GM12878 (cell line): ENCODE results near the gene MIA2. TPM values are rescaled to one million over a fixed set of nuclear protein-coding genes. Genes with fewer than 3 reads are reported as not detected.

Experiments
- ATAC-seq: fragments of 200-7000 bp; cut with Tn5 transposase; 3 replicates; pipeline ENCODE4 v1.9.1; 2020; ENCODE audit warnings: mild to moderate bottlenecking, moderate library complexity
- BruUV-seq: library from RNA; stranded (reverse); fragments of 400-500 nt; replicated peaks from 2 replicates; lab custom pipeline; 2021; lab: Mats Ljungman, UMichigan
- CTCF ChIA-PET: fragments of 300-600 bp; sonication (Branson Sonifier 250); formaldehyde crosslinking; extraction: SDS; loops from one replicate; lab custom pipeline; 2021; ENCODE audit warnings: inconsistent platforms; lab: Yijun Ruan, JAX
- POLR2A ChIA-PET: fragments of 350-600 bp; formaldehyde crosslinking; extraction: SDS; loops from one replicate; lab custom pipeline; 2021; ENCODE audit warnings: inconsistent platforms; lab: Charles Lee
- RAD21 ChIA-PET: fragments of 300-600 bp; sonication (Branson Sonifier 250); formaldehyde crosslinking; loops from one replicate; lab custom pipeline; 2023; ENCODE audit warnings: antibody characterized with exemption; ENCODE audit not compliant: unreplicated experiment; lab: Charles Lee
- SMC1A ChIA-PET: fragments of 300-600 bp; sonication (Branson Sonifier 250); formaldehyde crosslinking; loops from one replicate; lab custom pipeline; 2023; ENCODE audit not compliant: unreplicated experiment, uncharacterized antibody; lab: Charles Lee
- DNase-seq: peaks from one replicate; pipeline ENCODE4 v3.0.0-alpha.2; 2011; ENCODE audit warnings: low read depth, low spot score
- FAIRE-seq: peaks from 3 replicates; lab custom pipeline; 2011; peaks lifted over from hg19 to GRCh38; lab: Jason Lieb, UNC
- H2AFZ ChIP-seq: 2 replicates; pipeline ENCODE4 v1.6.0; 2011; ENCODE audit warnings: low read depth, low read length, control low read depth; ENCODE audit not compliant: control insufficient read depth
- H3K27ac ChIP-seq: 2 replicates; pipeline ENCODE4 v1.5.1; 2011; ENCODE audit warnings: control low read depth; ENCODE audit not compliant: control insufficient read depth, insufficient read depth
- H3K27me3 ChIP-seq, 2 experiments: replicated peaks in 1 of 2; 2 replicates each; pipeline versions ENCODE4 v1.6.0 to v1.6.1; 2011; ENCODE audit warnings: low read length in 1 of 2; ENCODE audit not compliant: control insufficient read depth in 2 of 2, insufficient read depth in 2 of 2
- H3K36me3 ChIP-seq, 2 experiments: 2 replicates each; pipeline ENCODE4 v1.5.1; 2011; ENCODE audit warnings: low read length in 1 of 2; ENCODE audit not compliant: control insufficient read depth in 2 of 2, insufficient read depth in 2 of 2
- H3K4me1 ChIP-seq: 2 replicates; pipeline ENCODE4 v1.6.1; 2011; ENCODE audit warnings: mild to moderate bottlenecking, low read length, moderate library complexity, mixed read lengths; ENCODE audit not compliant: control insufficient read depth, insufficient read depth
- H3K4me2 ChIP-seq: 2 replicates; pipeline ENCODE4 v1.6.0; 2011; ENCODE audit warnings: control low read depth; ENCODE audit not compliant: control insufficient read depth, insufficient read depth
- H3K4me3 ChIP-seq: fragments of 200-600 bp; sonication (generic); 2 replicates; pipeline ENCODE4 v1.5.1; 2016
- H3K79me2 ChIP-seq: 2 replicates; pipeline ENCODE4 v1.6.0; 2011; ENCODE audit warnings: low read length; ENCODE audit not compliant: control insufficient read depth, insufficient read depth
- H3K9ac ChIP-seq: 2 replicates; pipeline ENCODE4 v1.8.0; 2011; ENCODE audit warnings: low read length, control low read depth, mixed read lengths; ENCODE audit not compliant: control insufficient read depth, insufficient read depth
- H3K9me3 ChIP-seq: replicated peaks from 3 replicates; pipeline ENCODE4 v1.5.1; 2011; ENCODE audit warnings: mild to moderate bottlenecking, low read length; ENCODE audit not compliant: control insufficient read depth, insufficient read depth
- H4K20me1 ChIP-seq: 2 replicates; pipeline ENCODE4 v1.6.0; 2011; ENCODE audit not compliant: control insufficient read depth, insufficient read depth
- CBX5 ChIP-seq: sonication (generic); IDR thresholded peaks from 2 replicates; pipeline ENCODE4 v1.6.1; 2016; ENCODE audit warnings: low read depth, moderate library complexity, mild to moderate bottlenecking, inconsistent platforms
- DPF2 ChIP-seq: fragments of 450-650 bp; IDR thresholded peaks from 2 replicates; pipeline ENCODE4 v1.6.1; 2017; ENCODE audit warnings: mild to moderate bottlenecking
- SMARCA5 ChIP-seq: fragments of 450-650 bp; IDR thresholded peaks from 2 replicates; pipeline ENCODE4 v1.6.1; 2017; ENCODE audit warnings: mild to moderate bottlenecking
- TCF3 ChIP-seq: IDR thresholded peaks from 2 replicates; pipeline ENCODE4 v1.6.1; 2012; ENCODE audit warnings: low read depth, mild to moderate bottlenecking, low read length, borderline replicate concordance; ENCODE audit not compliant: insufficient read depth
- USF1 ChIP-seq: IDR thresholded peaks from 2 replicates; pipeline ENCODE4 v1.6.1; 2011; ENCODE audit warnings: borderline replicate concordance, low read depth, mild to moderate bottlenecking, moderate library complexity, mixed read lengths, low read length; ENCODE audit not compliant: insufficient read depth; ENCODE audit errors: extremely low read length
- WRNIP1 ChIP-seq: IDR thresholded peaks from 2 replicates; pipeline ENCODE4 v1.6.1; 2011; ENCODE audit warnings: low read depth, low read length, improper control_type of control experiment, borderline replicate concordance
- ZBTB33 ChIP-seq: fragments of 450-650 bp; IDR thresholded peaks from 2 replicates; pipeline ENCODE4 v1.6.1; 2017; ENCODE audit warnings: mild to moderate bottlenecking
- ZNF384 ChIP-seq: IDR thresholded peaks from 2 replicates; pipeline ENCODE4 v1.6.1; 2012; ENCODE audit warnings: low read depth, mild to moderate bottlenecking, low read length, improper control_type of control experiment, borderline replicate concordance
- WGBS: methylation state at CpG from one replicate; pipeline ENCODE4 v1.1.6; 2016; ENCODE audit warnings: low lambda C conversion rate; ENCODE audit not compliant: insufficient replicate concordance, insufficient coverage; ENCODE audit errors: missing lambda C conversion rate; 5-methylcytosine and 5-hydroxymethylcytosine counted together
- in situ Hi-C: fragments of 300-500 bp; cut with MboI; formaldehyde crosslinking; loops from 9 replicates; pipeline ENCODE4 v1.14.3; 2018; ENCODE audit warnings: mixed read lengths
- intact Hi-C: fragments of 100-400 bp; cut with micrococcal nuclease; formaldehyde crosslinking; loops from one replicate; pipeline ENCODE4 v1.14.2; 2022; ENCODE audit not compliant: unreplicated experiment
- polyA plus RNA-seq, 11 experiments: library from polyadenylated mRNA; depleted of rRNA in 4 of 11; unstranded in 6 of 11; stranded (reverse) in 5 of 11; fragments of >200 nt; fragmentation: Nextera tagmentation in 4 of 11; fragmentation: Illumina TruSeq in 1 of 11; extraction: Ambion mirVana in 4 of 11; extraction: Trizol in 1 of 11; gene quantifications; 1 replicate in 1 of 11; 2 replicates in 10 of 11; pipeline versions ENCODE4 v1.2.1 to v1.2.3, GENCODE V29; 2011 to 2016; ENCODE audit warnings: inconsistent platforms in 2 of 11, missing spikeins in 2 of 11, low read depth in 1 of 11
- total RNA-seq, 4 experiments: library from RNA; depleted of rRNA in 3 of 4; stranded (reverse); fragments of >200 nt in 3 of 4; fragmentation: Illumina TruSeq in 1 of 4; extraction: Trizol in 1 of 4; gene quantifications; 2 replicates each; pipeline versions ENCODE4 v1.2.1 to v1.2.3, GENCODE V29; 2013 to 2021
- TF ChIP-seq, protein P1 (sequence below): fragments of 450-650 bp; IDR thresholded peaks from 2 replicates; pipeline ENCODE4 v1.6.1; 2016; ENCODE audit warnings: mild to moderate bottlenecking

Gene MIA2
- total and polyA plus RNA-seq, 10 of the 15 experiments (the other 5 are each of a cell fraction or from before 2014, with no cell fraction given), result 6.3 to 36.8 (median 17.1) TPM

DNA sequence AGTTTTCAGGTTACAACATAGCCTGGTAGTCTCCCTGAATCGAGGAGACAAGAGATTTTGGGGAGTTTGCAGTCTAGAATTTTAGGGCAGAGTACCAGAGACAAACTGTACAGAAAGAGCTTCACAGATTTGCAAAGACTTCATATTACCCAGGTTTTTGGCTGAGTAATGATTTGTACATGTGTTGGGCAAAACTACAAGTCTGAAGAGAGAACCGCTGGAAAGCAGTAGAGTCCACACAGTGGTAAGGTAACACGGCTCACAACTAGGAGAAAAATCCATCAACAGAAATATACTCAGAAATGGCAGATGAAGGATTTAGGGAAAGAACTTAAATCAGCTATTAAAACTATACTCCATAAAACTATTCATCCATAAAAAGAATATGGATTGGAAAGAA is 172.8 kb downstream of the MIA2 start:
- ChIA-PET CTCF (no interaction called here), SMC1A (no interaction called here), POLR2A (no interaction called here), RAD21 (no interaction called here)
- BruUV-seq, result no TSS peak
- Histone ChIP-seq H3K27me3 (no peaks in the 10 kb centered on the region), H3K9ac (no peak overlapping the region), H3K9me3 (peaks cover 2% of the 10 kb centered on the region; the same call in 2 of the 3 replicates), H3K4me2 (no peak overlapping the region), H3K4me3 (no peak overlapping the region), H3K27ac (no peak overlapping the region), H2AFZ (no peak overlapping the region), H3K36me3 (peaks cover 0 to 2% of the 10 kb centered on the region in 2 experiments; a peak in 1 of 4 replicates), H4K20me1 (no peaks in the 10 kb centered on the region), H3K4me1 (no peaks in the 10 kb centered on the region), H3K79me2 (peaks cover 2% of the 10 kb centered on the region; the same call in 1 of the 2 replicates)
- WGBS, result 58% methylated on average over 3 of the region's 3 CpGs
- no peak for FAIRE-seq
- in situ Hi-C loops (no loop called here), intact Hi-C loops (no loop called here)
- TF ChIP-seq DPF2 (no peak), WRNIP1 (no peak), TCF3 (no peak), USF1 (no peak), SMARCA5 (no peak)
- no peak for ATAC-seq
- DNase-seq, result no peak

GRCh38 chr14:39416072-39416471 is 182.4 kb downstream of the MIA2 start:
- FAIRE-seq, result no peak
- POLR2A ChIA-PET, result no interaction called here

More at GRCh38 chr14:39416072-39416471, 182.4 kb downstream of the MIA2 start:
- no peaks in the 10 kb centered on the region for H4K20me1 ChIP-seq
- no peaks in the 10 kb centered on the region for H3K4me1 ChIP-seq
- intact Hi-C loops, result no loop called here
- no peak overlapping the region for H3K27ac ChIP-seq
- no peak overlapping the region for H2AFZ ChIP-seq
- no peak for ATAC-seq
- SMC1A ChIA-PET, result interaction anchor here (1.3 to 1.8 kb wide), 3 partner anchors 9 to 34 kb away, joined by 3 to 10 read pairs (median 4); no protein-coding TSS in a partner anchor
- WGBS, result 82% methylated on average over 1 of the region's 1 CpG
- no peak for DNase-seq
- TF ChIP-seq ZBTB33, result peak; percentile 90
- TF ChIP-seq, protein P1, sequence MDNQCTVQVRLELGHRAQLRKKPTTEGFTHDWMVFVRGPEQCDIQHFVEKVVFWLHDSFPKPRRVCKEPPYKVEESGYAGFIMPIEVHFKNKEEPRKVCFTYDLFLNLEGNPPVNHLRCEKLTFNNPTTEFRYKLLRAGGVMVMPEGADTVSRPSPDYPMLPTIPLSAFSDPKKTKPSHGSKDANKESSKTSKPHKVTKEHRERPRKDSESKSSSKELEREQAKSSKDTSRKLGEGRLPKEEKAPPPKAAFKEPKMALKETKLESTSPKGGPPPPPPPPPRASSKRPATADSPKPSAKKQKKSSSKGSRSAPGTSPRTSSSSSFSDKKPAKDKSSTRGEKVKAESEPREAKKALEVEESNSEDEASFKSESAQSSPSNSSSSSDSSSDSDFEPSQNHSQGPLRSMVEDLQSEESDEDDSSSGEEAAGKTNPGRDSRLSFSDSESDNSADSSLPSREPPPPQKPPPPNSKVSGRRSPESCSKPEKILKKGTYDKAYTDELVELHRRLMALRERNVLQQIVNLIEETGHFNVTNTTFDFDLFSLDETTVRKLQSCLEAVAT, result no peak
- TF ChIP-seq ZNF384, result peak; percentile 48; the same call in 1 of the 2 replicates
- peak; percentile 96 for TF ChIP-seq CBX5
- TF ChIP-seq, all 136 proteins: peak for 3
- TSS peak; percentile 9 for BruUV-seq
- peaks cover 1 to 3% of the 10 kb centered on the region in 2 experiments; a peak in 2 of 4 replicates for H3K36me3 ChIP-seq
- no peaks in the 10 kb centered on the region for H3K27me3 ChIP-seq
- peaks cover 14% of the 10 kb centered on the region for H3K9me3 ChIP-seq
- no peak overlapping the region for H3K4me2 ChIP-seq
- no peak overlapping the region for H3K4me3 ChIP-seq
- peaks cover 4% of the 10 kb centered on the region for H3K79me2 ChIP-seq
- RAD21 ChIA-PET, result interaction anchor here (1.0 kb wide), 1 partner anchor 186 kb away, joined by 3 read pairs; no protein-coding TSS in a partner anchor
- CTCF ChIA-PET, result no interaction called here
- no peak overlapping the region for H3K9ac ChIP-seq
- in situ Hi-C loops, result no loop called here
